ENCODE data around the gene NUDT19.

NUDT19 gene

GRCh38 chr19:32674153-32674930 is 17.3 kb upstream of the NUDT19 start:
- H3K4me3 ChIP-seq (ENCODE audit: control insufficient read depth, low read depth, low read length): peak overlapping the region; percentile 95

GRCh38 chr19:32674931-32675719 is 16.5 kb upstream of the NUDT19 start, which contains the start of gene ANKRD27:
TSS of gene ANKRD27 (minus strand) at chr19:32675180. CDS start at chr19:32659015, 16,165 bp downstream.
- peak within 1 kb of the TSS; percentile 95 for H3K4me3 ChIP-seq (ENCODE audit: control insufficient read depth, low read depth, low read length)
- no peak for TF ChIP-seq CTCF (IDR thresholded peaks at IDR 0.05; ENCODE audit: control insufficient read depth, insufficient read depth, low read depth, low read length, missing control alignments)
- DNase-seq (ENCODE audit: low read depth): peak; percentile 83

More at GRCh38 chr19:32674153-32674930, 17.3 kb upstream of the NUDT19 start:
- TF ChIP-seq CTCF (IDR thresholded peaks at IDR 0.05; ENCODE audit: control insufficient read depth, insufficient read depth, low read depth, low read length, missing control alignments): no peak
- DNase-seq (ENCODE audit: low read depth): no peak

GRCh38 chr19:32675720-32676185 is 15.9 kb upstream of the NUDT19 start, which contains the start of gene RGS9BP:
TSS of gene RGS9BP (plus strand) at chr19:32675848. CDS start at chr19:32676264, 416 bp downstream.
- H3K4me3 ChIP-seq (ENCODE audit: control insufficient read depth, low read depth, low read length): peak within 1 kb of the TSS; percentile 95
- TF ChIP-seq CTCF (IDR thresholded peaks at IDR 0.05; ENCODE audit: control insufficient read depth, insufficient read depth, low read depth, low read length, missing control alignments): no peak
- DNase-seq (ENCODE audit: low read depth): no peak

- peak overlapping the region; percentile 95; the same call in 1 of the 2 replicates for H3K4me3 ChIP-seq (ENCODE audit: control insufficient read depth, low read depth, low read length)
- TF ChIP-seq CTCF (IDR thresholded peaks at IDR 0.05; ENCODE audit: control insufficient read depth, insufficient read depth, low read depth, low read length, missing control alignments): no peak
- no peak for DNase-seq (ENCODE audit: low read depth)
Observed at GRCh38 chr19:32676186-32676894, 15.3 kb upstream of the NUDT19 start.

DNA sequence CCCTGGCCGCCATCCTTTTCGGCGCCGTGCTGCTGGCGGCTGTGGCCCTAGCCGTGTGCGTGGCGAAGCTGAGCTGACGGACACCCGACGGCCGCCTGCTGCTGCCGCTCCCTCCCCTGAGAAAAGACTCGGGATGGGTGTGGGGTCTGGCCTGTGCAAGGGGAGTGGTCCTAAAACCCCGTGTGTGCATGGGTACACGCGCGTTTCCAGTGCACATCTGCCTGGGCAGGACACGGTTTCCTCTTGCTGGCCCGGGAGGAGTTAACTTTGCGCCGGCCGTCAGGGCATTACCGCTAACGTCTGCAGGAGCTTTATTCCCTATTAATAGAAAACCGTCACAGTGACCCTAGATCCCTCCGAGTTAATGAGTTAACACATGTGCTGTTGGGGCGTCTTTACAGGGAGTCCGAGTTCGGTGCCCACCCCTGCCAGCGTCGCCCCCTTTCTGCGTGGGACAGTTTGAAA is 14.7 kb upstream of the NUDT19 start:
- H3K4me3 ChIP-seq (ENCODE audit: control insufficient read depth, low read depth, low read length): no peak overlapping the region
- no peak for TF ChIP-seq CTCF (IDR thresholded peaks at IDR 0.05; ENCODE audit: control insufficient read depth, insufficient read depth, low read depth, low read length, missing control alignments)
- DNase-seq (ENCODE audit: low read depth): no peak

GRCh38 chr19:32677657-32678056 is 14.0 kb upstream of the NUDT19 start:
- DNase-seq (ENCODE audit: low read depth): no peak
- no peak for TF ChIP-seq CTCF (IDR thresholded peaks at IDR 0.05; ENCODE audit: control insufficient read depth, insufficient read depth, low read depth, low read length, missing control alignments)
- H3K4me3 ChIP-seq (ENCODE audit: control insufficient read depth, low read depth, low read length): no peak overlapping the region

Measured in AG09309 (cell line).